HG03175 (cell line): ENCODE results near the gene KCNAB1.
"Not testable (repeated sequence)": the region's sequence is repeated elsewhere in the genome, so short reads cannot be mapped to it uniquely, and the experiment has no call there.

Experiments
- ATAC-seq: cut with Tn5 transposase; IDR thresholded peaks from one replicate; pipeline ENCODE4 v1.9.1; 2021; ENCODE audit warnings: mild to moderate bottlenecking, moderate library complexity; ENCODE audit not compliant: unreplicated experiment

KCNAB1 gene

GRCh38 chr3:156174229-156174847, 54.0 kb downstream of the KCNAB1 start:
- ATAC-seq = no peak

DNA sequence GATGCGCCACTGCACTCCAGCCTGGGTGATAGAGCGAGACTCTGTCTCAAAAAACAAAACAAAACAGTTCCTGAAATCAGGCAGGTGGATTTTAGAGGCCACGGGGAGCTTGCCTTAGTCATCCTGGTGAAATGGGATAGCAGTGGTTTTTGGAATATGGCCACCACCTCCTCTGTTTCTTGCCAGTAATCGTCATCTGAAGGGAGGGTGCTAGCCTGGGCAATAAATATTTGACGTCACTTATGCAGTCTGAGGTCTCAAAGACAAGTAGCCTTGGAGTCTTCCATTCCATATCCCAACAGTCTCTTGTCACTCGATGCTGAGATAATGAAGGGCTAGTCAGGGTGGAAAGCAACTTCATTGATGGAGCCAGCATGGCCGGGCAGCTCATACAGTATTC, 55.2 kb downstream of the KCNAB1 start:
- no peak for ATAC-seq

DNA sequence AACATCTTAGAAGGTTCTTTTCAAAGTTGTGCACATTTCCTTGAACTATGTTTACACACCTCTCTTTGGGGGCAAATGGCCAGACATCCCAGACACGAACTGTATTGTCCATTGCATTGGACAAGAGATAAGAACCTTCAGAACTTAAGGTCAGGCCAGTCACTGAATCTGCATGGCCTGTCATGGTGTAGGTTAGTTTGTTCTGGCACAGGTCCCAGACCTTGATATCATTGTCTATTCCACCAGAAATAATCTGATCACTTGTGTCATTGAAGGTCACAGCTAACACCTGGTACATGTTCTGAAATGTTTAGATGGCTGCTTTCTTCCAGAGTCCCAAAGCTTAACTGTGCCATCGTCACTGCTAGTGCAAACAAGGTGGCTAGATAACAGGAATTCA, 55.7 kb downstream of the KCNAB1 start:
- no peak for ATAC-seq

GRCh38 chr3:156176629-156177210, 56.3 kb downstream of the KCNAB1 start:
- no peak for ATAC-seq

- no peak for ATAC-seq
These were observed 59.7 kb downstream of the KCNAB1 start for GRCh38 chr3:156180077-156180476.

DNA sequence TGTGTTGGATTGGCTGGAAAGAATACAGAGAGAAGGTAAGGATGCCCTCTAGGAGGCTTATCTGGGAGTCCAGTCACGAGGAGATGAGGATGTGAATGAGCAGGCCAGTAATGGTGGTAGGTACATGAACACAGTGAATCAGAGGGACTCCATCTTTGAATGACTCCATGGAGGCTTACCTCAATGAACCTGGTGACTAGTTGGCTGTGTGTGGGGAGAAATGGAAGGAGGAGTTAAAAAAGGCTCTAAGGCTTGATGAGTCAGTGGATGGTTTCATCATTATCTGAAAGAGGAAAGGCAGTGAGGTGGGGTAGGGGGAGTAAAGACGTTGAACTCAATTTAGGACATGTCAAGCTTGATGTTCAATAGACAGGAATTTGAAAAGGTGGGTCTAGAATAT, 61.1 kb downstream of the KCNAB1 start:
- no peak for ATAC-seq

- ATAC-seq = no peak
These were observed 63.0 kb downstream of the KCNAB1 start for GRCh38 chr3:156183396-156183795.

- no peak for ATAC-seq
These were observed 63.8 kb downstream of the KCNAB1 start for GRCh38 chr3:156184156-156184555.

GRCh38 chr3:156187146-156187769, 66.9 kb downstream of the KCNAB1 start:
- no peak for ATAC-seq

- no peak for ATAC-seq
These were observed 68.4 kb downstream of the KCNAB1 start for GRCh38 chr3:156188757-156189156.

GRCh38 chr3:156189927-156190326, 69.5 kb downstream of the KCNAB1 start:
- ATAC-seq = no peak

GRCh38 chr3:156194945-156195344, 74.6 kb downstream of the KCNAB1 start:
- not testable (repeated sequence) for ATAC-seq

GRCh38 chr3:156197152-156197551, 76.8 kb downstream of the KCNAB1 start:
- ATAC-seq = not testable (repeated sequence)

DNA sequence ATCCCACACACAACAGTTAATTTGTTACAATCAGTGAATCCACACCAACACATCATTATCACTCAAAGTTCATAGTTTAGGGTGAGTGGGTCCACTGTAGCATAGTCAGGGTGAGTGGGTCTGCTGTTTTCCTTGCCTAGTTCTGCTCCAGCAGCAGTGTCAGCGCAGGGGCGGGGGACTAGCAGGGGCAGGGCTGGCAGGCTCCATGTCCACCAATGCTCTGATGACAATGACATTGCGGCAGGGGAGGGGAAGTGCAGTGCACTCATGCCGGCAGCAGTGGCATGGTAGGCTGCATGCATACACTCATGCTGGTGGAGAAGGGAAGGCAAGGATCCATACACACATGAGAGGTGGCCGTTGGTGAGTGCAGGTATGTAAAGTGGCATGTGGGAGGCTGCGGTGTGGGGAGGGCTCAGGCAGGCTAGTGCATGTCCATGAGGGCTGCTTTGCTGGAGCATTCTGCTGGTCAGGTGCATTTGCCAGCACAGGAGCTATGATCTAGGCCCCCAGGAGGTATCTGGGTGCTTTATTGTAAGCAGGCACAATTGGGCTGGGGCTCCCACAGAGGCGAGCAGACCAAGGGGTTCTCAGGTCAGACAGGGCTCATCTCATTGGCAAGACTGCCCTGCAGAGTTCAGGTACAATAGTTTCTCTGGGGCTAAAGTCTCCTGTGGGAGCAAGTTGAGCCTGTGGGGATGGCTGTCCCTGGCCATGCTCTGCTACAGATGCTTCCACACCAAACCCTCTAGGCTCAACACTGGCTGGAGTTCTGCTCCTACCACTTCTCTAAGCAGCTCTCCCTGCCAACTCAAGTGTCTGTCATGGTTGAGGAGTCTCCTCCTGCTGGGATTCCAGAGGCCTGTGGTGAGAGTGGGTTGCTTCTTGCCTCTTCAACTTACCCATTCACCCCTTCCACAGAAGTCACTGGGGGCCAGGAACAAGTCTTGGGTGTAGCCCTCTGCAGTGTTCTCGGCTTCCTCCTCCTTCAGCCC, 81.3 kb downstream of the KCNAB1 start:
- no peak for ATAC-seq

GRCh38 chr3:156206157-156206556, 85.8 kb downstream of the KCNAB1 start:
- ATAC-seq = no peak

GRCh38 chr3:156207802-156208685, 87.7 kb downstream of the KCNAB1 start:
- no peak for ATAC-seq

- no peak for ATAC-seq
These were observed 89.4 kb downstream of the KCNAB1 start for GRCh38 chr3:156209631-156210335.

- ATAC-seq = no peak
These were observed 91.2 kb downstream of the KCNAB1 start for GRCh38 chr3:156211583-156211982.

DNA sequence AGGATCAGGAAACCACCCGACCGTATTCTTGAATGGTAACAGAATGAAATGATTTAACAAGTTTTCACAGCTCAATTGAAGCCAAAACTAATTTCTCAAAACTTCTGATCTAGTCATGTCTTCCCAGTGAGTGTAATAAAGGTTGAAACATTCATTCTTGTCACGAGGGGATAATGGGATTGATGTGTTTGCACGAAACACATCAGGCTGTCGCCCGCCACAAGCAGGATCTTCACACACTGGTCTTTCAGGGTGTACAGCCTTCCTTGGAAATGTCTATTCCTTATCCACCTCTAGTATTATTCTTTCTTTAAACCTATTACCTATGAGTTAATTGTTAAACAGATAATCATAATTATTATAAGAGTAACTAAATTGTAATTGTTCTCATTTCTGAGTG, 94.3 kb downstream of the KCNAB1 start:
- ATAC-seq = no peak

DNA sequence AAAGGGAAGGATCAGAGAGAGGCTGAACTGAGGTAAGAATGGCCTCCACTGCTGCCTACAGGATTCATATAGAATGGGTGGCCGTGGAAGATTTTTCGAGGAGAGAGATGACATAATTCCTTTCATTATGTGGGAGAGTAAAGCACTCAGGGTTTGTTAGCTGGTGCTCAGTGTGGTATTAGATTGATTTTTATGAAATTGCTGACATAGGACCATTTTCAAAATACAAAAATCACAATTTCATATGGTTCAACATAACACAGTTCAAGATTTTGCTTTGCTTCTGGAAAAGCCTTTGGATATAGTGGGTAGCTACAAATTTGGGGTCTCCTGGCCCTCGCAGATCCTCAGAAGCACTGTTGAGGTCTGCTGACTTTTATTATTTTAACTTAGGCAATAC, 95.4 kb downstream of the KCNAB1 start:
- no peak for ATAC-seq
